GM18951 (cell line): ENCODE results near the gene SERINC5.
"Not testable (repeated sequence)": the region's sequence is repeated elsewhere in the genome, so short reads cannot be mapped to it uniquely, and the experiment has no call there.

Experiments used
- POLR2A ChIP-seq: IDR thresholded peaks from 4 replicates; pipeline ENCODE4 v1.6.1; 2011; ENCODE audit warnings: mild to moderate bottlenecking; ENCODE audit not compliant: insufficient read length, insufficient read depth; ENCODE audit errors: extremely low read depth
- in situ Hi-C: fragments of 300-500 bp; cut with MboI; formaldehyde crosslinking; loops from one replicate; pipeline ENCODE4 v1.12.0; 2022; ENCODE audit warnings: low sequenced_read_pairs, mixed read lengths, inconsistent platforms; ENCODE audit not compliant: unreplicated experiment

The SERINC5 gene

DNA sequence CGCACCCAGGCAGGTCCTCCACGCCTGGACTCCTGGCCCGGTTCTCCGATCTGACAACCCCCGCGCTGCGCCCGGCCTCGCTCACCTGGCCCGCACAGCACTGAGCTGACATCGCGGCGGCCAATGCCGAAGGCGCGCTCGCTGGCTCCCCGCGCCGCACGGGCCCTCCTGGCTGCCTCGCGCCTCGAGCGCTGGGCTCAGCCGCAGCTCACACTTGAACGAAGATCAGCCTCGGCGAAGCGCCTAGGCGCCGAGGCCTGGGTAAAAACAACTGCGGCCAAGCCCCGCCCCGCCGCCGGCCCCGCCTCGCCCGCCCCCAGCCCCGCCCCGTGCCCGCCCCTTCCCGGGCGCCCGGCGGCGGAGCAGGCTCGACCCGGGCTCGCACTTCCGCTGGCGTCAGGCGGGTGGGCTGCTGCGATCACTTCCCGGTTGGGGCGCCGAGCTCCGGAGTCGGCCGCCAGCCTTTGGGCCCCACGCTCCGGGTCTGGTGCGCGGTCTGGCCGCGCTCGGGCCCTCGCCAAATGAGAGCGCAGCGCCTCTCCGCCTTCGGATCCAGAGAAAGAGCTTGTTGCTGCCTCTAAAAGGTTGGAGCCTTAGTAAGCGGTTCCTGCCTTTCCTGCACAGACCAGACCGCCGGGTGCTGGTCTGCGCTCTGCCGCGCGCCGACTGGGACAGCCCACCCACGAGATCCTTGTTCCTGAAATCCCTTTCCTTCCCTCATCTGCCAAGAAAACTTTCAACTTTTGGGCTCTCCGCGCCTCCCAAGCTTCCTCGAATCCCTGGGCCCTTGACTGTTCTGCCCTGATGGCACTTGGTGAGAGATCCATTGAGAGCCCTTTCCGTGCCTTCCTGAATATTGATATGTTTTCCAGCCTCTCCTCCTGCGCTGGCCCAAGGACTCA, at the start of gene SERINC5:
Gene SERINC5, minus strand, starts transcription at position 238 of the 902 bp plus-strand sequence. Its CDS starts 126 bp downstream, at position 112.
- in situ Hi-C loops, result no loop called here
- TF ChIP-seq POLR2A, result peak; percentile 97

DNA sequence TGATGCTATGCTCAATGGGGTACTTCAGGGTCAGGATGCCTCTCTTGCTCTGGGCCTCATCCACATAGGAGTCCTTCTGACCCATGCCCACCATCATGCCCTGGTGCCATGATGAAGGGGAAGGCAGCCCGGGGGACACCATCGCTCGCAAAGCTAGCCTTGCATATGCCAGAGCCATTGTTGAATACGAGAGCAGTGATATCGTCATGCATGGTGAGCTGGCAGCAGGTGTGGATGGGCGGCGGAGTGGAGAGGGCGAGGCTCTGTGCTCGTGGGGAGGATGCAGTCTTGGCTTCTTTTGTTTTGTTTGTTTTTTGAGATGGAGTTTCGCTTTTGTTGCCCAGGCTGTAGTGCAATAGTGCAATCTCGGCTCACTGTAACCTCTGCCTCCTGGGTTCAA, 46.8 kb upstream of the SERINC5 start:
- in situ Hi-C loops, result no loop called here

DNA sequence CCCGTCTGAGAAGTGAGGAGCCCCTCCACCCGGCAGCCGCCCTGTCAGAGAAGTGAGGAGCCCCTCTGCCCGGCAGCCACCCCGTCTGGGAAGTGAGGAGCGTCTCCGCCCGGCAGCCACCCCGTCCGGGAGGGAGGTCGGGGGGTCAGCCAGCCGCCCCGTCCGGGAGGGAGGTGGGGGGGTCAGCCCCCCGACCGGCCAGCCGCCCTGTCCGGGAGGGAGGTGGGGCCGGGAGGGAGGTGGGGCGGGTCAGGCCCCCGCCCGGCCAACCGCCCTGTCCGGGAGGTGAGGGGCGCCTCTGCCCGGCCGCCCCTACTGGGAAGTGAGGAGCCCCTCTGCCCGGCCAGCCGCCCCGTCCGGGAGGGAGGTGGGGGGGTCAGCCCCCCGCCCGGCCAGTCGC, 45.5 kb upstream of the SERINC5 start:
- in situ Hi-C loops, result not testable (repeated sequence)

More for the DNA sequence above, 46.8 kb upstream of the SERINC5 start:
- TF ChIP-seq POLR2A, result no peak

DNA sequence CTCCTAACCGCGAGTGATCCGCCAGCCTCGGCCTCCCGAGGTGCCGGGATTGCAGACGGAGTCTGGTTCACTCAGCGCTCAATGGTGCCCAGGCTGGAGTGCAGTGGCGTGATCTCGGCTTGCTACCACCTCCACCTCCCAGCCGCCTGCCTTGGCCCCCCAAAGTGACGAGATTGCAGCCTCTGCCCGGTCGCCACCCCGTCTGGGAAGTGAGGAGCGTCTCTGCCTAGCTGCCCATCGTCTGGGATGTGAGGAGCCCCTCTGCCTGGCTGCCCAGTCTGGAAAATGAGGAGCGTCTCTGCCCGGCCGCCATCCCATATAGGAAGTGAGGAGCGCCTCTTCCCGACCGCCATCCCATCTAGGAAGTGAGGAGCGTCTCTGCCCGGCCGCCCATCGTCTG, 44.9 kb upstream of the SERINC5 start:
- in situ Hi-C loops, result not testable (repeated sequence)

DNA sequence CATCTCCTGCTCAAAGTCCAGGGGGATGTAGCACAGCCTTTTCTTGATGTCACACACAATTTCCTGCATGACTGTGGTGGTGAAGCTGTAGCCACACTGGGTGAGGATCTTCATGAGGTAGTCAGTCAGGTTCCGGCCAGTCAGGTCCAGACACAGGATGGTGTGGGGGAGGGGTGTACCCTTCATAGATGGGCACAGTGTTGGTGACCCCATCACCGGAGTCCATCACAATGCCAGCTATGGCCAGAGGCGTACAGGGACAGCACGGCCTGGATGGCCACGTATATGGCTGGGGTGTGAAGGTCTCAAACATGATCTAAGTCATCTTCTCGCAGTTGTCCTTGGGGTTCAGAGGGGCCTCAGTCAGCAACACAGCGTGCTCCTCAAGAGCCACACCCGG, 44.3 kb upstream of the SERINC5 start:
- in situ Hi-C loops, result no loop called here
- TF ChIP-seq POLR2A, result no peak

DNA sequence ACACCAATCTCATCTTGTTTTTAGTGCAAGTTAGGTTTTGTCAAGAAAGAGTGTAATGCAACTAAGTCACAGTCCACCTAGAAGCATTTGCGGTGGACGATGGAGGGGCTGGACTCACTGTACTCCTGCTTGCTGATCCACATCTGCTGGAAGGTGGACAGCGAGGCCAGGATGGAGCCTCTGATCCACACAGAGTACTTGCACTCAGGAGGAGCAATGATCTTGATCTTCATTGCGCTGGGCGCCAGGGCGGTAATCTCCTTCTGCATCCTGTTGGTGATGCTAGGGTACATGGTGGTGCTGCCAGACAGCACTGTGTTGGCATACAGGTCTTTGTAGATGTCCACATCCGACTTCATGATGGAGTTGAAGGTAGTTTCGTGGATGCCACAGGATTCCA, 43.8 kb upstream of the SERINC5 start:
- no peak for TF ChIP-seq POLR2A
- in situ Hi-C loops, result no loop called here

DNA sequence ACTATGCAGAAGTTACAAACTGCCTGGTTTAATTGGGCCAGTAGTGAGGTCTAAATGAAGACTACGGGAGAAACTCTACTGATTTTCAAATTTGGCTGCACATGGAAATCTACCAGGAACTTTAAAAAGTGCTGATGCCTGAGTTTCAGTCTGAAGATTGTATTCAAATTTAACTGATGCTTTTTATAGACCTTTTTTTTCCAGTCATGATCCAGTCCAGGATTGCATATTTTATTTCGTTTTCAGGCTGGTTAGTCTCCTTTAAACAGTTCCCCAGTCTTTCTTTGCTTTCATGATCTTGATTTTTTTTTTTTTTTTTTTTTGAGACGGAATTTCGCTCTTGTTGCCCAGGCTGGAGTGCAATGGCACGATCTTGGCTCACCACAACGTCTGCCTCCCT, 40.3 kb upstream of the SERINC5 start:
- TF ChIP-seq POLR2A, result no peak
- in situ Hi-C loops, result no loop called here

DNA sequence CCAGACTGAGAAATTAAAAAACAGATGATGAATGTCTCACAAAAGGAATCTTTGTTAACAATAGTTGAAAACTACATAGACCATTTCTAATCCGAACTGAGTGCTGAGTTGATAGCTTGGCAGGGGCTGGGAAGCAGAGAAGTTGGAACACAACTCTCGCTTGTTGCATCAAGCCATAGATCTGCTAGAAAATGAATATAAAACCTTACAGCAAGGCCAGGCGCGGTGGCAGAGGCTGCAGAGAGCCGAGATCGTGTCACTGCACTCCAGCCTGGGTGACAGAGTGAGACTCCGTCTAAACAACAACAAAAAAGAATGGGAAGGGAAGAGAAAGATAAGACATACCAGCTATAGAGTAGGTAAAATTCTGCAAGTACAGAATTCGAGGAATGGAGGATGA, 35.9 kb upstream of the SERINC5 start:
- in situ Hi-C loops, result no loop called here
- TF ChIP-seq POLR2A, result no peak

DNA sequence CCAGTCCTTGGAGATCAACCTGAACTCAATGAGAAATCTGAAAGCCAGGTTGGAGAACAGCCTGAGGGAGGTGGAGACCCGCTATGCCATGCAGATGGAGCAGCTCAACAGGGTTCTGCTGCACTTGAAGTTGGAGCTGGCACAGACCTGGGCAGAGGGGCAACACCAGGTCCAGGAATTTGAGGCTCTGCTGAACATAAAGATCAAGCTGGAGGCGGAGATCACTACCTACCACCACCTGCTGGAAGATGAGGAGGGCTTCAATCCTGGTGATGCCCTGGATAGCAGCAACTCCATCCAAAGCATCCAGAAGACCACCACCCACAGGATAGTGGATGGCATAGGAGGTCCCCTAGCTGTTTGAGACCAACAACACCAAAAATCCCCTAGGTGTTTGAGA, 33.5 kb upstream of the SERINC5 start:
- TF ChIP-seq POLR2A, result no peak
- in situ Hi-C loops, result loop anchor here (10.0 kb wide), 1 partner anchor 195 kb away; no protein-coding TSS in a partner anchor

DNA sequence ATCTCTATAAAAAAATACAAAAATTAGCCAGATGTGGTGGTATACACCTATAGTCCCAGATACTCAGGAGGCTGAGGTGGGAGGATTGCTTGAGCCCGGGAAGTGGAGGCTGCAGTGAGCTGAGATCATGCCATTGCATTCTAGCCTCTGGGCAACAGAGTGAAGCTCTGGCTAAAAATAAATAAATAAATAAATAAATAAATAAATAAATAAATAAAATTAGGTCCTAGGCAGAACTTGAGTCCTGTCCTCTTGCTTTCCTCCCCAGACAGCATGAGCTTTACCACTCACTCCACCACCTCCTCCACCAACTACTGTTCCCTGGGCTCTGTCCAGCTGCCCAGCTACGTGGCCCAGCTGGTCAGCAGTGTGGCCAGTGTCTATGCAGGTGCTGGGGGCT, 32.3 kb upstream of the SERINC5 start:
- TF ChIP-seq POLR2A, result no peak
- in situ Hi-C loops, result loop anchor here (10.0 kb wide), 1 partner anchor 193 kb away; no protein-coding TSS in a partner anchor

DNA sequence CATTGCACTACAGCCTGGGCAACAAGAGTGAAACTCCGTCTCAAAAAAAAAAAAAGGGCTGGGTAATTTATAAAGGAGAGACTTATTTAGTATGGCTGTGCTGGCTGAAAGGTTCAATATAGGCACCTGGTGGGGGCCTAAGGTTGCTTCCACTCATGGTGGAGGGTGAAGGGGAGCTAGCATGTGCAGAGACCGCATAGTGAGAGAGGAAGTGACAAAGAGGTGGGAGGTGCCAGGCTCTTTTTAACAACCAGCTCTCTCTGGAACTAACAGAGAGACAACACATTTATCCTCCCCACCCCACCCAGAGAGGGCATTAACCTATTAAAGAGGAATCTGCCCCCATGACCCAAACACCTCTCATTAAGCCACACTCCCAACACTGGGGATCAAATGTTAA, 28.9 kb upstream of the SERINC5 start:
- in situ Hi-C loops, result loop anchor here (10.0 kb wide), 1 partner anchor 190 kb away; no protein-coding TSS in a partner anchor
- no peak for TF ChIP-seq POLR2A

DNA sequence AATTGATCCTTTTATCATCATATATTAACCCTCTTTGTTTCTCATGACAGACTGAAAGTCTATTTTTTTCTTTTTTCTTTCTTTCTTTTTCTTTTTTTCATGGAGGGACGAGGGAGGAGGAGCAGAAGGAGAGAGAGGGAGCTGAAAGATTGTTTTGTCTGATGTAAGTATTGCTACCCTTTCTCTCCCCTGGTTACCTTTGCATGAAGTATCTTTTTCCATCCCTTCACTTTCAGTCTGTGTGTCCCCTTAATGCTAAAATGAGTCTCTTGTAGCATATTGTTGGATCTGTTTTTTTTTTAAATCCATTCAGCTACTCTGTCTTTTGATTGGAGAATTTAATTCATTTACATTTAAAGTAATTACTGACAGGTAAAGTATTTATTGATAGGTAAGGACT, 27.5 kb upstream of the SERINC5 start:
- TF ChIP-seq POLR2A, result no peak
- in situ Hi-C loops, result loop anchor here (10.0 kb wide), 1 partner anchor 189 kb away; no protein-coding TSS in a partner anchor

DNA sequence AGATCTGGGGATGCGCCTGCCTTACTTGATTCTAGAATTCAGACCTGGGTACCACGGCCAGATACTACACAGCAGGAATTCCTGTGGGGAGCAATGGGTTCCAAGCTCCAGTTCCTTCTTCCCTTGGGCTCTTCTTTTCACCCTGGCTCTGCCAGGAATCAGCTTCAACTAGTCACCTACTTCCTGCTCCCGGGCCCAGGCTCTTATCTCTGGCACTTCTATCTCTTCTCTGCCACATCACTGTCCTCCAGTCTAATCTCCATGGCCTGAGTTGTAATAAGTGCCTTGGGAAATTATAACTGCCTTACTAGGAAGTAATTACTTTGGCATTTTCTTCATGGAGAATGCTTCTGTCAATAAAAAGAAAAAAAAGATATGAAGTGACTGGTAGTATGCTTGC, 26.2 kb upstream of the SERINC5 start:
- in situ Hi-C loops, result loop anchor here (10.0 kb wide), 1 partner anchor 187 kb away; no protein-coding TSS in a partner anchor
- TF ChIP-seq POLR2A, result no peak

DNA sequence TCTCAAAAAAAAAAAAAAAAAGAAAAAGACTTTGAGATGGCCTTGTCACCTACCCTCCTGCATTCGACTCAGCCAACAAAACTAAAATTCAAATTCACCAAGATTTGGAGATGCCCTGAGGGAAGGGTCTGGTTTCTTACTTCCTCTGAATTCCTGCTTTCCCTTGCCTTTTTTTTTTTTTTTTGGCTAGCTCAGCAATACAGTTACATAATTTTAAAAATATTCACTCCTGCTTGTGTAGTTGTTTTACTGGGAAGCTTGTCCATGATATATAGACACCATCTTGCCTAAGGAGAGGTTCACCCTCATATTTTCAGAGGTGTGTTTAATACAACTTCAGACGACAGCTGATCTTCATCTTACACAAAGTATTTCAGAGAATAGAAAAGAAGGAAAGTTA, 21.3 kb upstream of the SERINC5 start:
- TF ChIP-seq POLR2A, result no peak
- in situ Hi-C loops, result no loop called here
